ENCODE measurements around the gene ANGPTL1.
"Not testable (repeated sequence)": the region's sequence is repeated elsewhere in the genome, so short reads cannot be mapped to it uniquely, and the experiment has no call there.

ANGPTL1 gene

GRCh38 chr1:178868706-178869105, 2.2 kb downstream of the ANGPTL1 start:
- peaks cover 4% of the 10 kb centered on the region; the same call in 1 of the 2 replicates for H3K36me3 ChIP-seq (ENCODE audit: insufficient read depth, low read length)
- H3K4me1 ChIP-seq (ENCODE audit: control insufficient read depth, insufficient read depth, low read length, unreplicated experiment): peaks cover 45% of the 10 kb centered on the region
- H3K27me3 ChIP-seq (ENCODE audit: insufficient read depth, low read length): no peaks in the 10 kb centered on the region
- H3K4me3 ChIP-seq (ENCODE audit: low read depth, low read length): peak overlapping the region; percentile 75
- no peaks in the 10 kb centered on the region for H3K79me2 ChIP-seq (ENCODE audit: control insufficient read depth, insufficient read depth, low read length, unreplicated experiment)
- H2AFZ ChIP-seq (ENCODE audit: low read length, unreplicated experiment): peak overlapping the region; percentile 24
- H3K27ac ChIP-seq (ENCODE audit: low read depth, low read length): peak overlapping the region; percentile 67

DNA sequence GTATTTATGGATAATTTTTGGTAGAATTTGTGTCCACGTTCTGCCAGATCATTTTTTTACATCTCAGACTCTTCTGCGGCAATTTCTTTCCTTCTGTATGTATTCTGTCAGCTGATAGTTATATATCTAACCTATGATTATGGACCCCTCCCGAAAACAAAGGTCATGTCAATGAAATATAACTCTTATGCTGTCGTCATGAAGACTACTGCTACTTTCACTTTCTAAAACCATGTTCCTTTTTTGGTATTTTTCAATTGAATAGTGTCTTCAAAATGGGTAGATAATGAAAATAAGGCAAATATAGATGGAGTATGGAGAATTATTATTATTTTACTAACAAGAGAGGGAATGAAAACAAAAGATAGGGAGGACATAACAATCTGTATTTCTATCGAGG, 3.2 kb downstream of the ANGPTL1 start:
- H3K27ac ChIP-seq (ENCODE audit: low read depth, low read length): peak overlapping the region; percentile 67

GRCh38 chr1:178864326-178864725, 6.6 kb downstream of the ANGPTL1 start:
- Histone ChIP-seq H3K27ac (ENCODE audit: low read depth, low read length) (no peak overlapping the region), H3K4me3 (ENCODE audit: low read depth, low read length) (no peak overlapping the region), H3K79me2 (ENCODE audit: control insufficient read depth, insufficient read depth, low read length, unreplicated experiment) (no peaks in the 10 kb centered on the region), H3K4me1 (ENCODE audit: control insufficient read depth, insufficient read depth, low read length, unreplicated experiment) (peaks cover 17% of the 10 kb centered on the region), H3K27me3 (ENCODE audit: insufficient read depth, low read length) (no peaks in the 10 kb centered on the region), H3K36me3 (ENCODE audit: insufficient read depth, low read length) (peaks cover 11% of the 10 kb centered on the region; the same call in 1 of the 2 replicates), H2AFZ (ENCODE audit: low read length, unreplicated experiment) (no peak overlapping the region)

More for the DNA sequence above, 3.2 kb downstream of the ANGPTL1 start:
- Histone ChIP-seq H3K4me1 (ENCODE audit: control insufficient read depth, insufficient read depth, low read length, unreplicated experiment) (peaks cover 45% of the 10 kb centered on the region), H3K36me3 (ENCODE audit: insufficient read depth, low read length) (peaks cover 6% of the 10 kb centered on the region; the same call in 1 of the 2 replicates), H2AFZ (ENCODE audit: low read length, unreplicated experiment) (peak overlapping the region; percentile 58), H3K79me2 (ENCODE audit: control insufficient read depth, insufficient read depth, low read length, unreplicated experiment) (no peaks in the 10 kb centered on the region), H3K4me3 (ENCODE audit: low read depth, low read length) (peak overlapping the region; percentile 75), H3K27me3 (ENCODE audit: insufficient read depth, low read length) (no peaks in the 10 kb centered on the region)

DNA sequence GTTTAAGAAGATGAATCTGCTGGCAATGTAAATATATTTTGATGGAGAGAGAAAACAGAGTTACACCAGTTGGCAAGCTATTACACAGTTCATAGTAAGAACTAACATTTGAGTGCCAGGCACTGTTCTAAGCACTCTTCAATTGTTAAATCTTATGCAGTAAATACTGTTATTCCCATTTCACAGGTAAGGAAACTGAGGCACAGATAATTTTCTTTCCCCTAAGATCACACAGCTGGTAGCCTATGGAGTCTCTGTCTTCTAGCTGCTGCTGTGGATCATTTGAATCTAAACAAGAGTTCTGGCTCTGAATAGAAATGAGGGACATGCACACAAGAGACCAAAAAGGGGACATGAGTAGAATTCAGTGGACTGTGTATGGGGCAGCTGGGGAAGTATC, 8.0 kb downstream of the ANGPTL1 start:
- Histone ChIP-seq H3K36me3 (ENCODE audit: insufficient read depth, low read length) (peaks cover 11% of the 10 kb centered on the region; the same call in 1 of the 2 replicates), H3K79me2 (ENCODE audit: control insufficient read depth, insufficient read depth, low read length, unreplicated experiment) (no peaks in the 10 kb centered on the region), H2AFZ (ENCODE audit: low read length, unreplicated experiment) (no peak overlapping the region), H3K4me1 (ENCODE audit: control insufficient read depth, insufficient read depth, low read length, unreplicated experiment) (peaks cover 15% of the 10 kb centered on the region), H3K27ac (ENCODE audit: low read depth, low read length) (no peak overlapping the region), H3K27me3 (ENCODE audit: insufficient read depth, low read length) (no peaks in the 10 kb centered on the region), H3K4me3 (ENCODE audit: low read depth, low read length) (no peak overlapping the region)

GRCh38 chr1:178862416-178862815, 8.5 kb downstream of the ANGPTL1 start:
- H3K27me3 ChIP-seq (ENCODE audit: insufficient read depth, low read length): no peaks in the 10 kb centered on the region
- no peak overlapping the region for H3K4me3 ChIP-seq (ENCODE audit: low read depth, low read length)
- H3K4me1 ChIP-seq (ENCODE audit: control insufficient read depth, insufficient read depth, low read length, unreplicated experiment): peaks cover 15% of the 10 kb centered on the region
- peaks cover 11% of the 10 kb centered on the region; the same call in 1 of the 2 replicates for H3K36me3 ChIP-seq (ENCODE audit: insufficient read depth, low read length)
- H3K79me2 ChIP-seq (ENCODE audit: control insufficient read depth, insufficient read depth, low read length, unreplicated experiment): no peaks in the 10 kb centered on the region
- no peak overlapping the region for H2AFZ ChIP-seq (ENCODE audit: low read length, unreplicated experiment)
- H3K27ac ChIP-seq (ENCODE audit: low read depth, low read length): no peak overlapping the region

DNA sequence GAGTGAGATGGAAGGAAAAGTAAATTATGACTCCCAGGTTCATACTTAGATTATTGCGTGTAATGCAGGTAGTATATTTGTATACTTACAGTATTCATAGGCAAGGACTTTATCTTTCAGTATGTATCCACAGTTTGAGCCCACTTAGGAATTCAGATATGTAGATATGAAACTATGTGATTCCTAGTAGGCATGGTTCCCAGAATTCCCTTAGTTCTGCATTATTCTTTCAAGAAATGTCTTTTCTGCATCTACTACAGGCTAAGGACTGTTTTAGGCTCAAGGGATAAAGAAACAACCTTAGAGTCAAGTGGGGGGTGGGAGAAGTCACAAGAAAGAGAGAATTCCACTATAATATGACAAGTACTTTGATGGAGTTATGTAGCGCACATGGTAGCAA, 13.8 kb downstream of the ANGPTL1 start:
- H3K27ac ChIP-seq (ENCODE audit: low read depth, low read length): no peak overlapping the region
- no peaks in the 10 kb centered on the region for H3K79me2 ChIP-seq (ENCODE audit: control insufficient read depth, insufficient read depth, low read length, unreplicated experiment)
- 0 out of 2 replicates have a peak, but pooled peaks cover 3% of the 10 kb centered on the region for H3K36me3 ChIP-seq (ENCODE audit: insufficient read depth, low read length)
- no peaks in the 10 kb centered on the region for H3K4me1 ChIP-seq (ENCODE audit: control insufficient read depth, insufficient read depth, low read length, unreplicated experiment)
- no peaks in the 10 kb centered on the region for H3K27me3 ChIP-seq (ENCODE audit: insufficient read depth, low read length)
- H3K4me3 ChIP-seq (ENCODE audit: low read depth, low read length): no peak overlapping the region
- H2AFZ ChIP-seq (ENCODE audit: low read length, unreplicated experiment): no peak overlapping the region

DNA sequence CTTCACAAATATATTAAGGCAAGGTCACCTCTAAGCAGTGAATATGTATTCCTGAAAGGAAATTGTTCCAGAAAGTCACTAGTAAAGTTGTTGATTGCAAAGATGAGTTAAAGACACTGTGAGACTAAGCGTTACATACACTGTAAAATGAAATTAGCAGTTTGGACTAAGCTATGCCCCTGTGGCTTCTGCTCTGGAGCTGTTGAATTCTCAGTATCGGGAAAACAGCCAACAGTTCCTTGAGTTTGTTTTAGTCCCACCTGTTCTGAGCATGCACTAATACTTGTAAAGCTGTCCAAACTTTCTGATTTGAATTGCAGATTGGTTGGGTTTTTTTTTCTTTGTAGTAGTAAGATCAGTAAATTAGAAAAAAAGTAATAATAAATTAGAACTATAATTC, 21.0 kb downstream of the ANGPTL1 start:
- no peaks in the 10 kb centered on the region for H3K79me2 ChIP-seq (ENCODE audit: control insufficient read depth, insufficient read depth, low read length, unreplicated experiment)

GRCh38 chr1:178847919-178848318, 23.0 kb downstream of the ANGPTL1 start:
- H3K79me2 ChIP-seq (ENCODE audit: control insufficient read depth, insufficient read depth, low read length, unreplicated experiment); H3K36me3 ChIP-seq (ENCODE audit: insufficient read depth, low read length); H3K27me3 ChIP-seq (ENCODE audit: insufficient read depth, low read length); H2AFZ ChIP-seq (ENCODE audit: low read length, unreplicated experiment): not testable (repeated sequence)
- Histone ChIP-seq H3K4me3 (ENCODE audit: low read depth, low read length) (peak overlapping the region; percentile 25; the same call in 1 of the 2 replicates), H3K27ac (ENCODE audit: low read depth, low read length) (peak overlapping the region; percentile 28; the same call in 1 of the 2 replicates), H3K4me1 (ENCODE audit: control insufficient read depth, insufficient read depth, low read length, unreplicated experiment) (peaks cover 13% of the 10 kb centered on the region)

More for the DNA sequence above, 21.0 kb downstream of the ANGPTL1 start:
- Histone ChIP-seq H3K4me1 (ENCODE audit: control insufficient read depth, insufficient read depth, low read length, unreplicated experiment) (peaks cover 13% of the 10 kb centered on the region), H3K27me3 (ENCODE audit: insufficient read depth, low read length) (no peaks in the 10 kb centered on the region), H3K27ac (ENCODE audit: low read depth, low read length) (no peak overlapping the region), H3K4me3 (ENCODE audit: low read depth, low read length) (no peak overlapping the region), H2AFZ (ENCODE audit: low read length, unreplicated experiment) (no peak overlapping the region), H3K36me3 (ENCODE audit: insufficient read depth, low read length) (no peaks in the 10 kb centered on the region; the same call in 1 of the 2 replicates)

DNA sequence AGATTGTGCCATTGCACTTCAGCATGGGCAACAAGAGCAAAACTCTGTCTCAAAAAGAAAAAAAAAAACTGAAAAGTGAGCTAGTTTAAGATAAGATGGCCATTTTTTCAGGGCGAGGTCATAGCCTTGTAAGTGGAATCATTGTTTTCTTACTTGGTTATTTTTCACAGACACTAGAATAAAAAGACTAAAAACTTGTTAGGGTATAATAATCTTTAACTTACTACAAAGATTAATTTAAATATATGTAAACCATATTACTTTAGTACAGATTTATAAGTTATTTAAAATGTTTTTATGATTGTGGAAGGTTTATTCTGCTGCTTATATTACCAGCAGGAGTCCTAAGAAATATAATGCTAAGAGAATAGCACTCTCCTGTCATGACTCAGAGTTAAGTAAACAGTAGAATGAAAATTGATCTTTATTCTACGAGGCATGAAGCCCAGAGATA, 23.5 kb downstream of the ANGPTL1 start:
- Histone ChIP-seq H3K27ac (ENCODE audit: low read depth, low read length) (peak overlapping the region; percentile 28; the same call in 1 of the 2 replicates), H2AFZ (ENCODE audit: low read length, unreplicated experiment) (no peak overlapping the region), H3K4me3 (ENCODE audit: low read depth, low read length) (peak overlapping the region; percentile 25; the same call in 1 of the 2 replicates), H3K27me3 (ENCODE audit: insufficient read depth, low read length) (no peaks in the 10 kb centered on the region), H3K4me1 (ENCODE audit: control insufficient read depth, insufficient read depth, low read length, unreplicated experiment) (peaks cover 13% of the 10 kb centered on the region), H3K36me3 (ENCODE audit: insufficient read depth, low read length) (no peaks in the 10 kb centered on the region; the same call in 1 of the 2 replicates), H3K79me2 (ENCODE audit: control insufficient read depth, insufficient read depth, low read length, unreplicated experiment) (no peaks in the 10 kb centered on the region)

- Histone ChIP-seq H3K4me3 (ENCODE audit: low read depth, low read length) (no peak overlapping the region), H3K79me2 (ENCODE audit: control insufficient read depth, insufficient read depth, low read length, unreplicated experiment) (no peaks in the 10 kb centered on the region), H3K36me3 (ENCODE audit: insufficient read depth, low read length) (no peaks in the 10 kb centered on the region; the same call in 1 of the 2 replicates)
These were observed 24.6 kb downstream of the ANGPTL1 start for GRCh38 chr1:178846306-178846705.

DNA sequence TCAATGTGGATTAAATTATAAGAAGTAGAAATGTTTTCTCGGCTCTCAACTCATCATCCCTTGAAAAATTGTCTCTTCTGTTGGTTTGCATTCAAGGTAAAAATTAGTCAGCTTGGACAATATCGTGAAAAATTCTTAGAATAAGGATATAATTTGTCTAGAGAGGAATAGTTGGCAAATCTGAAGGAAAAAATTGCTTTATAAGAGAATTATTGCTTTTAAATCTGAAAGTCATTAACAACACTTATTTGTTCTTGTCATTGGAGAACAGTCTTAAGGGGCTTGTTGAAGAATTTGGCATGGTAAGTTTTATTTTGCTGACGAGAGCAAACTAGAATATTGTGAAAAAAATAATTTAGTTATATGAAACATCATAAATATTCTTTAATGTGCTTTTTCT, 26.4 kb downstream of the ANGPTL1 start:
- Histone ChIP-seq H2AFZ (ENCODE audit: low read length, unreplicated experiment) (no peak overlapping the region), H3K36me3 (ENCODE audit: insufficient read depth, low read length) (no peaks in the 10 kb centered on the region), H3K79me2 (ENCODE audit: control insufficient read depth, insufficient read depth, low read length, unreplicated experiment) (no peaks in the 10 kb centered on the region), H3K27ac (ENCODE audit: low read depth, low read length) (no peak overlapping the region), H3K4me1 (ENCODE audit: control insufficient read depth, insufficient read depth, low read length, unreplicated experiment) (peaks cover 13% of the 10 kb centered on the region), H3K27me3 (ENCODE audit: insufficient read depth, low read length) (no peaks in the 10 kb centered on the region), H3K4me3 (ENCODE audit: low read depth, low read length) (no peak overlapping the region)

More at GRCh38 chr1:178846306-178846705, 24.6 kb downstream of the ANGPTL1 start:
- peaks cover 13% of the 10 kb centered on the region for H3K4me1 ChIP-seq (ENCODE audit: control insufficient read depth, insufficient read depth, low read length, unreplicated experiment)
- no peak overlapping the region for H2AFZ ChIP-seq (ENCODE audit: low read length, unreplicated experiment)
- no peak overlapping the region for H3K27ac ChIP-seq (ENCODE audit: low read depth, low read length)
- no peaks in the 10 kb centered on the region for H3K27me3 ChIP-seq (ENCODE audit: insufficient read depth, low read length)

Measured in ACC112 (cell line).